ENCODE measurements around the gene GIGYF2. TPM values are rescaled to one million over a fixed set of nuclear protein-coding genes. Genes with fewer than 3 reads are reported as not detected.

The GIGYF2 gene
- total and polyA plus RNA-seq, 2 of the 13 experiments (the other 11 are each of a cell fraction or from before 2014, with no cell fraction given), result 44.9 to 73.5 TPM

GRCh38 chr2:232831496-232831895 lies 134.4 kb downstream of the GIGYF2 start:
- Histone ChIP-seq H3K4me1 (ENCODE audit: insufficient read depth, low read length) (no peaks in the 10 kb centered on the region), H3K9ac (ENCODE audit: insufficient read depth, low read depth, low read length) (no peak overlapping the region), H4K20me1 (ENCODE audit: insufficient read depth, low read length) (no peaks in the 10 kb centered on the region), H3K27ac (ENCODE audit: extremely low read length, insufficient read depth, low read length) (no peak overlapping the region), H3K36me3 (replicated peaks in 1 of 2; ENCODE audit: control insufficient read depth in 1 of 2, insufficient read depth in 2 of 2, low read length in 2 of 2) (peaks cover 38 to 75% of the 10 kb centered on the region in 2 experiments), H2AFZ (ENCODE audit: low read length) (no peak overlapping the region), H3K4me2 (ENCODE audit: low read depth, low read length) (no peak overlapping the region), H3K27me3 (ENCODE audit: control insufficient read depth in 1 of 2, insufficient read depth in 2 of 2, low read length in 2 of 2) (no peaks in the 10 kb centered on the region), H3K9me3 (ENCODE audit: low read length) (no peaks in the 10 kb centered on the region), H3K79me2 (ENCODE audit: insufficient read depth, low read length) (no peaks in the 10 kb centered on the region), H3K4me3 (replicated peaks in 1 of 3; ENCODE audit: insufficient read depth in 1 of 3, low read depth in 2 of 3, low read length in 3 of 3) (no peak overlapping the region)
- ChIA-PET POLR2A (no interaction called here), CTCF (ENCODE audit: low intra/inter-chr PET ratio, low total read pairs) (no interaction called here)
- in situ Hi-C loops (cut with HindIII; ENCODE audit: extremely low pct_ligation_motif_present, low pct_unique_long_range_greater_than_20kb), result no loop called here
- TF ChIP-seq POGK (CRISPR knock-in tag; conservative IDR thresholded peaks at IDR 0.05), result no peak
- TF ChIP-seq SETDB1 (CRISPR knock-in tag; IDR thresholded peaks at IDR 0.05; ENCODE audit: borderline replicate concordance), result no peak
- TF ChIP-seq ZNF468 (CRISPR knock-in tag; IDR thresholded peaks at IDR 0.05), result no peak
- no peak for TF ChIP-seq ZNF501 (CRISPR knock-in tag; IDR thresholded peaks at IDR 0.05)
- no peak for TF ChIP-seq HNRNPUL1 (IDR thresholded peaks at IDR 0.05; ENCODE audit: low read depth, low read length)
- no peak for TF ChIP-seq MTA1 (CRISPR knock-in tag; IDR thresholded peaks at IDR 0.05; ENCODE audit: borderline replicate concordance)
- WGBS (ENCODE audit: low lambda C conversion rate), result 98% methylated on average over 3 of the region's 3 CpGs
- FAIRE-seq, result no peak
- DNase-seq (ENCODE audit: low spot score), result no peak
- ATAC-seq, result no peak
- intact Hi-C loops (cut with micrococcal nuclease; ENCODE audit: unreplicated experiment), result no loop called here
- no TSS peak for BruUV-seq (replicated peaks)

GRCh38 chr2:232833830-232834229 lies 136.7 kb downstream of the GIGYF2 start:
- in situ Hi-C loops (cut with HindIII; ENCODE audit: extremely low pct_ligation_motif_present, low pct_unique_long_range_greater_than_20kb) (no loop called here), intact Hi-C loops (cut with micrococcal nuclease; ENCODE audit: unreplicated experiment) (no loop called here)
- Histone ChIP-seq H3K36me3 (replicated peaks in 1 of 2; ENCODE audit: control insufficient read depth in 1 of 2, insufficient read depth in 2 of 2, low read length in 2 of 2) (peaks cover 48 to 82% of the 10 kb centered on the region in 2 experiments), H3K27ac (ENCODE audit: extremely low read length, insufficient read depth, low read length) (no peak overlapping the region), H4K20me1 (ENCODE audit: insufficient read depth, low read length) (no peaks in the 10 kb centered on the region), H3K4me1 (ENCODE audit: insufficient read depth, low read length) (peaks cover 13% of the 10 kb centered on the region), H3K9me3 (ENCODE audit: low read length) (no peaks in the 10 kb centered on the region), H3K4me3 (replicated peaks in 1 of 3; ENCODE audit: insufficient read depth in 1 of 3, low read depth in 2 of 3, low read length in 3 of 3) (no peak overlapping the region), H3K9ac (ENCODE audit: insufficient read depth, low read depth, low read length) (no peak overlapping the region), H3K27me3 (ENCODE audit: control insufficient read depth in 1 of 2, insufficient read depth in 2 of 2, low read length in 2 of 2) (no peaks in the 10 kb centered on the region), H3K4me2 (ENCODE audit: low read depth, low read length) (no peak overlapping the region), H3K79me2 (ENCODE audit: insufficient read depth, low read length) (no peaks in the 10 kb centered on the region), H2AFZ (ENCODE audit: low read length) (no peak overlapping the region)
- WGBS (ENCODE audit: low lambda C conversion rate), result 100% methylated on average over 1 of the region's 1 CpG
- ATAC-seq, result no peak
- ChIA-PET POLR2A (no interaction called here), CTCF (ENCODE audit: low intra/inter-chr PET ratio, low total read pairs) (no interaction called here)
- no peak for FAIRE-seq
- no TSS peak for BruUV-seq (replicated peaks)
- no peak for DNase-seq (ENCODE audit: low spot score)
- TF ChIP-seq KDM3A (CRISPR knock-in tag; IDR thresholded peaks at IDR 0.05; ENCODE audit: low read depth) (no peak), AGO1 (IDR thresholded peaks at IDR 0.05; ENCODE audit: low read depth, low read length, poor library complexity, severe bottlenecking) (no peak), ZNF253 (CRISPR knock-in tag; IDR thresholded peaks at IDR 0.05; ENCODE audit: borderline replicate concordance) (no peak), HDAC1 (CRISPR knock-in tag; IDR thresholded peaks at IDR 0.05) (no peak), TOE1 (CRISPR knock-in tag; IDR thresholded peaks at IDR 0.05) (no peak), ZNF350 (CRISPR knock-in tag; IDR thresholded peaks at IDR 0.05; ENCODE audit: borderline replicate concordance, low read depth) (no peak), TARDBP (CRISPR knock-in tag; IDR thresholded peaks at IDR 0.05) (no peak), DRAP1 (CRISPR knock-in tag; IDR thresholded peaks at IDR 0.05) (no peak), MAX (IDR thresholded peaks at IDR 0.05) (no peak), NRL (CRISPR knock-in tag; IDR thresholded peaks at IDR 0.05; ENCODE audit: borderline replicate concordance) (no peak), THRA (CRISPR knock-in tag; IDR thresholded peaks at IDR 0.05; ENCODE audit: borderline replicate concordance) (no peak)
